ENCODE measurements around the gene BMP15. TPM values are rescaled to one million over a fixed set of nuclear protein-coding genes. Genes with fewer than 3 reads are reported as not detected.

BMP15 gene
- total RNA-seq, 4 donors from 2014 or later, result not detected

DNA sequence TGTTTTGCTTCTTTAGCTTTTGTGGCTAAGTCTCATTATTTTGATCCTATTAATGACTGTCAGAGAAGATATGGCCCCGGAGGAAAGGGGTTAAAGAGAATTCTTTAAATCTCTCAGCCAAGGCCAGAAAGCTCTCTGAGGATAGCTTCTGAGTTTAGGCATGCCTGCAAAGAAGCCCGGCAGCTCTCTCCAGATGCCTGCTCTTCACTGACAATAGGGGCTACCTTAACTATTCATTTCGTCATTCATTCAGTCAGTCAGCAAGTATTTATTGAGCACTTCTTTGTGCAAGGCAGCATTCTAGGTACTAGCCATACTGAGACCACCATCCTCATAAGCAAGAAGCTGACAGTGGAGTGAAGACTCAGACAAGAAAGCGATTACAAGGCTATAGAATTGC is 34.0 kb upstream of the BMP15 start:
- intact Hi-C loops (cut with DNase I; ENCODE audit: low total_unique reads), result no loop called here
- TF ChIP-seq, protein P1, sequence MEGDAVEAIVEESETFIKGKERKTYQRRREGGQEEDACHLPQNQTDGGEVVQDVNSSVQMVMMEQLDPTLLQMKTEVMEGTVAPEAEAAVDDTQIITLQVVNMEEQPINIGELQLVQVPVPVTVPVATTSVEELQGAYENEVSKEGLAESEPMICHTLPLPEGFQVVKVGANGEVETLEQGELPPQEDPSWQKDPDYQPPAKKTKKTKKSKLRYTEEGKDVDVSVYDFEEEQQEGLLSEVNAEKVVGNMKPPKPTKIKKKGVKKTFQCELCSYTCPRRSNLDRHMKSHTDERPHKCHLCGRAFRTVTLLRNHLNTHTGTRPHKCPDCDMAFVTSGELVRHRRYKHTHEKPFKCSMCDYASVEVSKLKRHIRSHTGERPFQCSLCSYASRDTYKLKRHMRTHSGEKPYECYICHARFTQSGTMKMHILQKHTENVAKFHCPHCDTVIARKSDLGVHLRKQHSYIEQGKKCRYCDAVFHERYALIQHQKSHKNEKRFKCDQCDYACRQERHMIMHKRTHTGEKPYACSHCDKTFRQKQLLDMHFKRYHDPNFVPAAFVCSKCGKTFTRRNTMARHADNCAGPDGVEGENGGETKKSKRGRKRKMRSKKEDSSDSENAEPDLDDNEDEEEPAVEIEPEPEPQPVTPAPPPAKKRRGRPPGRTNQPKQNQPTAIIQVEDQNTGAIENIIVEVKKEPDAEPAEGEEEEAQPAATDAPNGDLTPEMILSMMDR (IDR thresholded peaks at IDR 0.05), result no peak
- TF ChIP-seq POLR2A (IDR thresholded peaks at IDR 0.05), result no peak
- no peak overlapping the region for H3K27ac ChIP-seq
- no peak for DNase-seq
- no peaks in the 10 kb centered on the region for H3K4me1 ChIP-seq
- H3K4me3 ChIP-seq, result no peak overlapping the region
- H3K36me3 ChIP-seq, result no peaks in the 10 kb centered on the region
- no peaks in the 10 kb centered on the region for H3K9me3 ChIP-seq
- no peaks in the 10 kb centered on the region for H3K27me3 ChIP-seq

DNA sequence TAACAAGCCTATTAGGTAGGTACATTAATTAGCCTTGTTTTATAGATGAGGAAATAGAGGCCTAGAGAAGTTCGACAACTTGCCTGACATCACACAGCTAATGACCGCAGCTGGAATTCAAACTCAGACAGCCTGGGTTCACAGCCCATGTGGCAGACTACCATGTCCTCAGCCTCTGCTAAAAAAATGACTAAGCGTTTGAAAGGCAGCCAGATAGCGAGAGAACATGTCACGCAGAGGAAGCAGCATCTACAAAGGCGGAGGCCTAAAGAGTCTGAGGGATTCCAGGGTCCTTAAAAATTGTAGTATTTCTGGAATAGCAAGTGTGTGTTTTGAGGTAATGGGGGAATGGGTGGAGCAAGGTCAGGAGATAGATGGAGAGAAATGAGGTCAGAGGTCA is 33.2 kb upstream of the BMP15 start:
- Histone ChIP-seq H3K27me3 (no peaks in the 10 kb centered on the region), H3K36me3 (no peaks in the 10 kb centered on the region), H3K9me3 (no peaks in the 10 kb centered on the region), H3K27ac (no peak overlapping the region), H3K4me3 (no peak overlapping the region), H3K4me1 (no peaks in the 10 kb centered on the region)
- TF ChIP-seq, protein P1 (IDR thresholded peaks at IDR 0.05), result no peak
- no peak for TF ChIP-seq POLR2A (IDR thresholded peaks at IDR 0.05)
- DNase-seq, result no peak
- intact Hi-C loops (cut with DNase I; ENCODE audit: low total_unique reads), result no loop called here

DNA sequence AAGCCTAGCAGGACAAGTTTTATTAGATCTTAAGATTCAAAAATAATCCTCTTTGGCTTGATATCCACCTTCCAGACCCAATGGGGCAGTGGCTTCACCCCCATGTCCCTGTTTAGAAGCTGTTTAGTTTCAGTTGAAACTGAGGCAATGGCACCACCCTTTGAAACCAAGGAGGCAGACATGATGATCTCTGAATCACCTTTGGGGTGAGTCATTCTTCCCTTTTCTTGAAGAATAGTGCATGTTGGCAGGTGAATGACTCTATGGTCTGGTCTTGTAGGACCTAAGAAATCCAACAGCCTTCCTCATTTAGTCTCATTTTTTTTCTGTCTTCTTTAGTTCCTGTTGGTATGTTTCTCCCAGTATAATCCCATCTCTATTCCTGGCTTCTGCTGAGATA is 29.5 kb upstream of the BMP15 start:
- Histone ChIP-seq H3K27me3 (no peaks in the 10 kb centered on the region), H3K4me3 (no peak overlapping the region), H3K9me3 (no peaks in the 10 kb centered on the region), H3K4me1 (no peaks in the 10 kb centered on the region), H3K36me3 (no peaks in the 10 kb centered on the region), H3K27ac (no peak overlapping the region)
- DNase-seq, result no peak
- intact Hi-C loops (cut with DNase I; ENCODE audit: low total_unique reads), result no loop called here
- no peak for TF ChIP-seq POLR2A (IDR thresholded peaks at IDR 0.05)
- TF ChIP-seq, protein P1 (IDR thresholded peaks at IDR 0.05), result no peak

DNA sequence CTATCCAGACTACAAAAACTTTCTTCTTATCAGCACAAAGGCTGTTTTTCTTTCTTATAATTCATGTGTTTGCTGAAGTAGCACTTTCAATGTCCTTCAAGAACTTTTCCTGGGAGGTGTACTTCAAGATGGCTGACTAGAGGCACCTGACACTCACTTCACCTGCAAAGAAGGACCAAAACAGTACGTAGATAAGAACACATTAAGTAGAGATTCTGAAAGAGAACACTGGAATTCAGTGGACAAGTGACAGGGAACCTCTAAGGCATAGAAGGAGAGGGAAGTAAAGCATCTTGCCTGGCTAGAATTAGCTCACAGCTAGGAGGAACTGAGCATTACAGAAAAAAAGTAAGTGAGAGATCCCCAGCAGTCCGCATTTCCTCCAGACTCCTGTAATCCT is 21.7 kb upstream of the BMP15 start:
- no peaks in the 10 kb centered on the region for H3K36me3 ChIP-seq
- no peak for TF ChIP-seq POLR2A (IDR thresholded peaks at IDR 0.05)
- TF ChIP-seq, protein P1 (IDR thresholded peaks at IDR 0.05), result no peak
- H3K27me3 ChIP-seq, result no peaks in the 10 kb centered on the region
- H3K27ac ChIP-seq, result no peak overlapping the region
- intact Hi-C loops (cut with DNase I; ENCODE audit: low total_unique reads), result no loop called here
- peaks cover 0 to 8% of the 10 kb centered on the region in 2 donors for H3K9me3 ChIP-seq
- H3K4me3 ChIP-seq, result no peak overlapping the region
- DNase-seq, result no peak
- H3K4me1 ChIP-seq, result no peaks in the 10 kb centered on the region

DNA sequence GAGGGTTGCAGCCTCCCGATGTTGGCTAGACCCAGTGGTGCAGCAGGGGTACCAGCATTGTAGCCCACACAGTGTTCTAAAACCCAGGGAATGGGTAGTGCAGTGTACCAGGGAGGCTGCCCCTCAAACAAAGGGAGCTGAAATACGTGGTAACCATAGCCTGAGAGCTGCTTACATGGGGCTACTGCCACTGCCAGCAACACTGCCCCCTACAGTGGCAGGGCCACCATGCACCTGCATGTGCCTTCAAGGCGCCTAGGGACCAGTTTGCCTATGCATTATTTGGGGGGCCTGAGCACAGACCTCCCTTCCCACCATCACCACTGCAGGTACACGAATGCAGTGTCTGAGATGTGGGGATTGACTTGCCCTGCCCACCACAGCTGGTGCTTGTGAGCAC is 21.0 kb upstream of the BMP15 start:
- intact Hi-C loops (cut with DNase I; ENCODE audit: low total_unique reads), result no loop called here
- H3K27me3 ChIP-seq, result no peaks in the 10 kb centered on the region
- no peak overlapping the region for H3K4me3 ChIP-seq
- TF ChIP-seq, protein P1 (IDR thresholded peaks at IDR 0.05), result no peak
- TF ChIP-seq POLR2A (IDR thresholded peaks at IDR 0.05), result no peak
- H3K4me1 ChIP-seq, result no peaks in the 10 kb centered on the region
- no peaks in the 10 kb centered on the region for H3K36me3 ChIP-seq
- peaks cover 0 to 8% of the 10 kb centered on the region in 2 donors for H3K9me3 ChIP-seq
- DNase-seq, result no peak
- H3K27ac ChIP-seq, result no peak overlapping the region
